Activated naive CD4-positive, alpha-beta T cell treated with anti-CD3 and anti-CD28 coated beads, Interleukin-2, amount 50 U/mL, for 24 hours (primary cell): ENCODE data around the gene TAF8.

ENCODE experiments used
- H3K27ac Mint-ChIP-seq: one replicate; pipeline ENCODE4 v1.8.0; 2021; ENCODE audit warnings: mild to moderate bottlenecking, mixed read lengths
- H3K27me3 Mint-ChIP-seq: one replicate; pipeline ENCODE4 v1.8.0; 2021; ENCODE audit warnings: mixed read lengths
- H3K36me3 Mint-ChIP-seq: one replicate; pipeline ENCODE4 v1.8.0; 2021; ENCODE audit warnings: mixed read lengths
- H3K4me1 Mint-ChIP-seq: one replicate; pipeline ENCODE4 v1.8.0; 2021; ENCODE audit warnings: mixed read lengths
- H3K4me3 Mint-ChIP-seq: one replicate; pipeline ENCODE4 v1.8.0; 2021; ENCODE audit warnings: mild to moderate bottlenecking, mixed read lengths
- H3K9me3 Mint-ChIP-seq: one replicate; pipeline ENCODE4 v1.8.0; 2021; ENCODE audit warnings: mixed read lengths

Gene TAF8

GRCh38 chr6:42136508-42137193 is 86.3 kb downstream of the TAF8 start:
- Mint-ChIP-seq H3K9me3 (no peaks in the 10 kb centered on the region), H3K4me3 (no peak overlapping the region), H3K27ac (no peak overlapping the region), H3K4me1 (peaks cover 9% of the 10 kb centered on the region), H3K36me3 (no peaks in the 10 kb centered on the region), H3K27me3 (no peaks in the 10 kb centered on the region)
